Gastrocnemius medialis (tissue), 4 donors: Measurements from ENCODE around the gene ACTL7B. TPM values are rescaled to one million over a fixed set of nuclear protein-coding genes. Genes with fewer than 3 reads are reported as not detected.

ENCODE experiments used
- ATAC-seq, 2 donors: fragments of 150-250 bp; one replicate each; pipeline ENCODE4 v1.9.1; 2016
- DNase-seq, 2 donors: peaks; one replicate each; pipeline ENCODE4 v3.0.0-alpha.2; 2019
- H3K27ac ChIP-seq, 4 donors: fragments of 200-600 bp; sonication (generic); 1 replicate in 1 of 4; 2 replicates in 3 of 4; pipeline ENCODE4 v1.5.1; 2016 to 2018; ENCODE audit warnings: mild to moderate bottlenecking in 2 of 4, moderate library complexity in 1 of 4
- H3K27me3 ChIP-seq, 3 donors: fragments of 200-600 bp; sonication (generic) in 2 of 3; 1 replicate in 1 of 3; 2 replicates in 2 of 3; pipeline versions ENCODE4 v1.5.1 to v1.6.0; 2016 to 2019; ENCODE audit warnings: mild to moderate bottlenecking in 1 of 3, moderate library complexity in 1 of 3
- H3K36me3 ChIP-seq, 2 donors: fragments of 200-600 bp; sonication (generic) in 1 of 2; one replicate each; pipeline ENCODE4 v1.5.1; 2017 to 2018
- H3K4me1 ChIP-seq, 2 donors: fragments of 200-600 bp; sonication (generic) in 1 of 2; one replicate each; pipeline ENCODE4 v1.5.1; 2016 to 2017; ENCODE audit warnings: mild to moderate bottlenecking in 2 of 2
- H3K4me3 ChIP-seq, 4 donors: fragments of 200-600 bp; sonication (generic) in 3 of 4; 1 replicate in 1 of 4; 2 replicates in 3 of 4; pipeline ENCODE4 v1.5.1; 2016 to 2019; ENCODE audit warnings: mild to moderate bottlenecking in 2 of 4
- H3K9me3 ChIP-seq, 3 donors: fragments of 200-600 bp; sonication (generic) in 2 of 3; 1 replicate in 1 of 3; 2 replicates in 2 of 3; pipeline ENCODE4 v1.5.1; 2016 to 2019
- CTCF ChIP-seq, 5 experiments: fragments of 450-650 bp in 3 of 5; fragments of 200-600 bp in 2 of 5; sonication (generic) in 2 of 5; IDR thresholded peaks in 4 of 5; conservative IDR thresholded peaks in 1 of 5; 1 replicate in 4 of 5; 2 replicates in 1 of 5; pipeline ENCODE4 v1.5.1; 2016 to 2019; ENCODE audit warnings: antibody characterized with exemption in 5 of 5, mild to moderate bottlenecking in 3 of 5, moderate library complexity in 3 of 5
- POLR2A ChIP-seq, 2 donors: fragments of 450-650 bp; IDR thresholded peaks; one replicate each; pipeline ENCODE4 v1.6.1; 2017; ENCODE audit warnings: antibody characterized with exemption in 2 of 2, mild to moderate bottlenecking in 2 of 2, moderate library complexity in 2 of 2
- in situ Hi-C, 4 donors: fragments of 200-750 bp; cut with MboI; loops; one replicate each; pipeline versions ENCODE4 v1.15.0 to v1.8.0; 2017; ENCODE audit warnings: low sequenced_read_pairs in 4 of 4
- intact Hi-C: fragments of 100-400 bp; cut with DNase I; formaldehyde crosslinking; loops from one replicate; pipeline ENCODE4 v1.15.1; 2023; ENCODE audit warnings: low total_unique reads
- total RNA-seq, 4 donors: library from RNA; depleted of rRNA; stranded (reverse); fragments of >200 nt; gene quantifications; one replicate each; pipeline versions ENCODE4 v1.1.0 to v1.2.3, GENCODE V29; 2016

Gene ACTL7B
- total RNA-seq, 4 donors from 2014 or later: not detected

DNA sequence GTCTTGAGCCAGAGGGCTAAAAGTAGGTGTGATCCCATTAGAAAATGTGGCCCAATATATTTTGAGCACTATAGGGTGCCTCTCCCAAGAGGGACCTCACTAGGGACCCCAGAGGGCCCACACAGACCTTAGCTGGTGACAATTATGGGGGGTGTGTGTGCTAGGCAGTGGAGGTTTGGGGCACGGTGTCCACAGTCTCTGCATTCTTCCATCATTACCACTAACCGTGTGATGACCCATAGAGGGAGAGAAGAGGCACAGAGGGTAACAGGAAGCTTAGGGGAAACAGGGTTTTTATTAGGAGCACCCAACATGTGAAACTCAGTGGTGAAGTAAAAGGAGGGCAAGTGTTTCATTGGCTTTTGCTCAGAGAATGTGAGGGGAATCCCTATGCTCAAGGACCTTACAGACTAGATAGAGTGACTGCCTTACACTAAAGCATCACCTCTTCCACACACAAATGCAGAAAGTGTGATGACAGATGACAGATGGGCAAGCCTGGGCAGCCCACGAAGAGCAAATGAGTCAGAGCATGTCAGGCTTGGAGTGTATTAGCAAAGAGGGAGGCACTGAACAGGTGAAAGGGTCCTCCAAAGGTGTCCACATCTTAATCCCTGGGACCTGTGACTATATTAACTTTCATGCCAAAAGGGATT lies 3.8 kb upstream of the ACTL7B start:
- H3K4me3 ChIP-seq: no peak overlapping the region
- ATAC-seq (no peak), DNase-seq (no peak)
- H3K36me3 ChIP-seq: no peaks in the 10 kb centered on the region
- in situ Hi-C loops: loop anchor here in 1 of 4 donors (25.0 kb wide), 1 partner anchor 103 kb away; no protein-coding TSS in a partner anchor
- no peaks in the 10 kb centered on the region for H3K4me1 ChIP-seq
- H3K9me3 ChIP-seq: no peaks in the 10 kb centered on the region
- intact Hi-C loops: no loop called here
- no peak overlapping the region for H3K27ac ChIP-seq
- H3K27me3 ChIP-seq: no peaks in the 10 kb centered on the region
- TF ChIP-seq CTCF (IDR thresholded peaks at IDR 0.05 in 4 of 5, conservative IDR thresholded peaks at IDR 0.05 in 1 of 5): no peak
- TF ChIP-seq POLR2A (IDR thresholded peaks at IDR 0.05): no peak

- in situ Hi-C loops (loop anchor here in 1 of 4 donors (25.0 kb wide), 1 partner anchor 105 kb away; no protein-coding TSS in a partner anchor), intact Hi-C loops (no loop called here)
- H3K27ac ChIP-seq: no peak overlapping the region
- no peaks in the 10 kb centered on the region for H3K27me3 ChIP-seq
- H3K4me1 ChIP-seq: no peaks in the 10 kb centered on the region
- TF ChIP-seq POLR2A (IDR thresholded peaks at IDR 0.05) (no peak), CTCF (IDR thresholded peaks at IDR 0.05 in 4 of 5, conservative IDR thresholded peaks at IDR 0.05 in 1 of 5) (no peak)
- no peaks in the 10 kb centered on the region for H3K36me3 ChIP-seq
- DNase-seq: no peak
- H3K4me3 ChIP-seq: no peak overlapping the region
- no peaks in the 10 kb centered on the region for H3K9me3 ChIP-seq
- ATAC-seq: no peak
These were observed 1.8 kb upstream of the ACTL7B start for GRCh38 chr9:108857572-108857971.

GRCh38 chr9:108855529-108855886 lies 278 bp downstream of the ACTL7B start:
- in situ Hi-C loops: loop anchor here in 1 of 4 donors (25.0 kb wide), 1 partner anchor 107 kb away; no protein-coding TSS in a partner anchor
- Histone ChIP-seq H3K4me3 (no peak overlapping the region), H3K4me1 (no peaks in the 10 kb centered on the region), H3K36me3 (no peaks in the 10 kb centered on the region), H3K27ac (no peak overlapping the region), H3K9me3 (no peaks in the 10 kb centered on the region), H3K27me3 (peaks cover 0 to 3% (median 0%) of the 10 kb centered on the region in 3 donors)
- no peak for ATAC-seq
- DNase-seq: no peak
- intact Hi-C loops: no loop called here
- no peak for TF ChIP-seq POLR2A (IDR thresholded peaks at IDR 0.05)
- no peak for TF ChIP-seq CTCF (IDR thresholded peaks at IDR 0.05 in 4 of 5, conservative IDR thresholded peaks at IDR 0.05 in 1 of 5)

- no peaks in the 10 kb centered on the region for H3K36me3 ChIP-seq
- H3K27ac ChIP-seq: no peak overlapping the region
- peaks cover 0 to 3% (median 0%) of the 10 kb centered on the region in 3 donors for H3K27me3 ChIP-seq
- ATAC-seq (no peak), DNase-seq (no peak)
- in situ Hi-C loops (loop anchor here in 1 of 4 donors (25.0 kb wide), 1 partner anchor 107 kb away; no protein-coding TSS in a partner anchor), intact Hi-C loops (no loop called here)
- TF ChIP-seq POLR2A (IDR thresholded peaks at IDR 0.05): no peak
- TF ChIP-seq CTCF (IDR thresholded peaks at IDR 0.05 in 4 of 5, conservative IDR thresholded peaks at IDR 0.05 in 1 of 5): no peak
- H3K4me3 ChIP-seq: no peak overlapping the region
- no peaks in the 10 kb centered on the region for H3K4me1 ChIP-seq
- H3K9me3 ChIP-seq: no peaks in the 10 kb centered on the region
These were observed 901 bp downstream of the ACTL7B start for GRCh38 chr9:108854641-108855528.
